ENCODE measurements around the gene CEP20. TPM values are rescaled to one million over a fixed set of nuclear protein-coding genes. Genes with fewer than 3 reads are reported as not detected.
"Not testable (repeated sequence)": the region's sequence is repeated elsewhere in the genome, so short reads cannot be mapped to it uniquely, and the experiment has no call there.

The CEP20 gene
- polyA plus RNA-seq, 2 of the 4 experiments (the other 2 are of a cell fraction): 58.7 to 97.5 TPM

- no peak for FAIRE-seq
- H3K27ac ChIP-seq: no peak overlapping the region
- no peak for DNase-seq (ENCODE audit: low read depth in 1 of 2, low spot score in 1 of 2)
- no peaks in the 10 kb centered on the region for H3K4me1 ChIP-seq
- no peaks in the 10 kb centered on the region for H3K9me3 ChIP-seq
- no peak for ATAC-seq
- WGBS (ENCODE audit: missing lambda C conversion rate): 61% methylated on average over 4 of the region's 4 CpGs
- H3K4me2 ChIP-seq: no peak overlapping the region
- CTCF ChIA-PET: interaction anchor here (0.9 to 1.6 kb wide), 5 partner anchors 14 to 90 kb away, joined by 3 to 4 read pairs (median 4); no protein-coding TSS in a partner anchor
- no peak overlapping the region for H3K4me3 ChIP-seq
- TF ChIP-seq BHLHE40 (IDR thresholded peaks at IDR 0.05; ENCODE audit: low read depth, low read length): no peak
- no peak for TF ChIP-seq FOSB (CRISPR knock-in tag; IDR thresholded peaks at IDR 0.05)
- TF ChIP-seq FOSL2 (IDR thresholded peaks at IDR 0.05): no peak
- TF ChIP-seq FOSL2 (CRISPR knock-in tag; IDR thresholded peaks at IDR 0.05): no peak
- TF ChIP-seq NR3C1 (IDR thresholded peaks at IDR 0.05): no peak
- no peak for TF ChIP-seq EHMT2 (IDR thresholded peaks at IDR 0.05; ENCODE audit: low read depth)
- TF ChIP-seq REST (IDR thresholded peaks at IDR 0.05): no peak
- TF ChIP-seq HOXB13 (CRISPR knock-in tag; IDR thresholded peaks at IDR 0.05; ENCODE audit: low read depth): no peak
- TF ChIP-seq HOXA7 (CRISPR knock-in tag; IDR thresholded peaks at IDR 0.05): no peak
- TF ChIP-seq ELK1 (IDR thresholded peaks at IDR 0.05; ENCODE audit: low read depth, low read length): no peak
- TF ChIP-seq RARB (CRISPR knock-in tag; IDR thresholded peaks at IDR 0.05): no peak
- no peak for TF ChIP-seq ZNF302 (CRISPR knock-in tag; IDR thresholded peaks at IDR 0.05)
- TF ChIP-seq POLR2AphosphoS2 (conservative IDR thresholded peaks at IDR 0.05; ENCODE audit: low read length): no peak
- no peak for TF ChIP-seq MAX (IDR thresholded peaks at IDR 0.05)
- no peak for TF ChIP-seq NPAS2 (CRISPR knock-in tag; IDR thresholded peaks at IDR 0.05; ENCODE audit: borderline replicate concordance)
- TF ChIP-seq KDM5A (IDR thresholded peaks at IDR 0.05): no peak
- POLR2A ChIA-PET: no interaction called here
These were observed 41.9 kb downstream of the CEP20 start for GRCh38 chr16:15846510-15846909.

GRCh38 chr16:15843635-15844279, 44.6 kb downstream of the CEP20 start:
- 78% methylated on average over 10 of the region's 10 CpGs for WGBS (ENCODE audit: missing lambda C conversion rate)
- FAIRE-seq: no peak
- POLR2A ChIA-PET: no interaction called here

GRCh38 chr16:15839204-15839603, 49.2 kb downstream of the CEP20 start:
- H3K9me3 ChIP-seq; H3K4me2 ChIP-seq; ATAC-seq; H3K27ac ChIP-seq; H3K4me3 ChIP-seq; FAIRE-seq; DNase-seq (ENCODE audit: low read depth in 1 of 2, low spot score in 1 of 2); H3K4me1 ChIP-seq; CTCF ChIA-PET; POLR2A ChIA-PET: not testable (repeated sequence)
- WGBS (ENCODE audit: missing lambda C conversion rate): 79% methylated on average over 8 of the region's 8 CpGs

More at GRCh38 chr16:15843635-15844279, 44.6 kb downstream of the CEP20 start:
- H3K4me1 ChIP-seq: no peaks in the 10 kb centered on the region
- CTCF ChIA-PET: interaction anchor here (1.3 to 3.6 kb wide), 3 partner anchors 10 to 66 kb away, joined by 5 to 17 read pairs (median 7); no protein-coding TSS in a partner anchor
- no peak overlapping the region for H3K27ac ChIP-seq
- no peak for DNase-seq (ENCODE audit: low read depth in 1 of 2, low spot score in 1 of 2)
- H3K9me3 ChIP-seq: no peaks in the 10 kb centered on the region
- H3K4me3 ChIP-seq: no peak overlapping the region
- no peak for TF ChIP-seq CHD4 (IDR thresholded peaks at IDR 0.05; ENCODE audit: borderline replicate concordance)
- TF ChIP-seq E2F6 (IDR thresholded peaks at IDR 0.05; ENCODE audit: borderline replicate concordance, low read depth): no peak
- TF ChIP-seq FOXS1 (CRISPR knock-in tag; IDR thresholded peaks at IDR 0.05): no peak
- no peak for TF ChIP-seq HEYL (CRISPR knock-in tag; IDR thresholded peaks at IDR 0.05)
- TF ChIP-seq MYC (IDR thresholded peaks at IDR 0.05; ENCODE audit: borderline replicate concordance, low read length): no peak
- TF ChIP-seq POLR2A (IDR thresholded peaks at IDR 0.05; ENCODE audit: low read length): no peak
- no peak for TF ChIP-seq EHF (CRISPR knock-in tag; IDR thresholded peaks at IDR 0.05)
- no peak for TF ChIP-seq MAX (IDR thresholded peaks at IDR 0.05)
- TF ChIP-seq CHD2 (IDR thresholded peaks at IDR 0.05; ENCODE audit: low read length, partially characterized antibody): no peak
- TF ChIP-seq EP300 (IDR thresholded peaks at IDR 0.05): no peak
- no peak for TF ChIP-seq FOSL2 (IDR thresholded peaks at IDR 0.05)
- no peak for TF ChIP-seq FOSL2 (CRISPR knock-in tag; IDR thresholded peaks at IDR 0.05)
- no peak for TF ChIP-seq PHF8 (IDR thresholded peaks at IDR 0.05; ENCODE audit: borderline replicate concordance, low read depth)
- TF ChIP-seq ZFP36 (IDR thresholded peaks at IDR 0.05; ENCODE audit: borderline replicate concordance, partially characterized antibody): no peak
- H3K4me2 ChIP-seq: no peak overlapping the region
- no peak for ATAC-seq

All from A549 (cell line).